ENCODE results near the gene POLN.
"Not testable (repeated sequence)": the region's sequence is repeated elsewhere in the genome, so short reads cannot be mapped to it uniquely, and the experiment has no call there.

POLN gene

DNA sequence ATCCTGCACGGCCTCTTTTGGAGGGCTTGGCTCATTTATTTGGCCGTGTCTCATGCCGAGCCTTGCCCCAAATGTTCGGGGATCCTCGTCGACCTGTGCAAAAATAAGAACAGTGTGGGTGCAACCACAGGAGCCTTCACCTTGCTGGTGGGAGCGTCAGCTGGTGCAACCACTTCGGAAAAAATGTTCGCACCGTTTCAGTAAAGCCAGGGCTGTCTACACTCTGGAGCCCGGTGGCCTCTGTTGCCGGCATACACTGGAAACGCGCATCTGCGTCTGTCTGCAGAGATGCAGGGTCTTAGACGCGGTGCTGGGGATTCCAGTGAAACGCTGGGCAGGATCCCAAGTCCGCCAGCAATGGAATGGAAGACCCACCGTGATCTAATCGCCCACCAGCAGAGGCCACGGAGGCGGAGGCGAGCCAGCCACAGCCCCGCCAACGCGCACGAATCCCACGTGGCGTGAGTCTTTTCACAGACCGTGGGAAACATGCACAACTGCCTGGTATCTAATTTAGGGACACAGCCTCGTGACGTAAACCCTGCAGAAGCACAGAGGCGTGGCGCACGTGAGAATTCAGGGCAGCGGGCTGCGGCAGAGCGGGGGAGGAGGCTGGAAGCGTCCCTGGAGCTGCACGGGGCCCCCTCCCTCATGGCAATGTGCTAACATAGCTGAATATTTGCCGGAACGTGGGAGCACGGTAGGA is 33.8 kb upstream of the POLN start:
- no peak for DNase-seq (ENCODE audit: low read depth, low spot score)

DNA sequence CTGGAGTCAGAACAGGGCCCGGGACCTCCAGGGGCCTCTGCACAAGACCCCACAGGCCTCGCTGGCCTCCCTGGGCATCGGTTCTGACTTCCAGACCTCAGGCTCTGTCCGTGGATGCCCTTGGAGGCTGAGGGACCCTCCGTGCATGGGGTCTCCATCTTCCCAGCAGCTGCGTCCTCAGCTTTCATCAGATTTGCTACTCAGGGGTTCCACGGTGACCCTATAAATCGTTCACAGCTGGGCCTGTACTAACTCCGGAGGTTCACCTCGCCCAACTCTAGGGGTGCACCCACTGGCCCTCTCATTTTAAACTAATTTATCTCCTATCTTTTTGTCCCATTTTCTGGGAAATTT is 33.1 kb upstream of the POLN start:
- DNase-seq (ENCODE audit: low read depth, low spot score), result not testable (repeated sequence)

DNA sequence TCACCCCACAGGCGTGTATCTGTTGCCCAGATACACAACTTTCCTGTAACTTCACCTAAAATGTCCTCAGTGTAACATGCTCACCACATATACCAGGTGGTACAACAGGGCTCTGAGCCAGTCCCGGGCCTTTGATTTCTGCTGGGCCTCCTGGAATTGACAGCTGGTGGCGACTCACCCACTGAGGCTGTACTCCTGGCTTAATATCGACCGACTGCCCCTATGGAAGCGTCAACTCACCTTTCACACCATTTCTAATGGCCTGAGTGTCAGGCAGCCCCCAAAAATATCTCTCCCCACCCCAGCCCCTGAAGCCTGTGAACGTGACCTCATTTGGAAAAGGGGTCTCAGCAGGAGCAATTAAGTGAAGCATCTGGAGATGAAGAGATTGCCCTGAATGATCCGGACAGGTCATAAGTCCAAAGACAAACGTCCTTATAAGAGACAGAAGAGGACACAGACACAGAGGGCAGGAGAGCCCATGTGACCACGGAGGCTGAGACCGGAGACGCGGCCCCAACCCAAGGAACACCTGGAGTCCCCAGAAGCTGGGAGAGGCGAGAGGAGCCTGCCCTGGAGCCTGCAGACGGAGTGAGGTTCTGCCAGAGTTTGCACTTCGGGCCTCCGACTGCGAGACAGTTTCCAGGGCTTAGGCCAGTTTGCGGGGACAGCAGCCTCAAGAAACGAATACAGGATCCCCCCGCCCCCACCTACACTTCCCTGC is 32.6 kb upstream of the POLN start:
- no peak for DNase-seq (ENCODE audit: low read depth, low spot score)

DNA sequence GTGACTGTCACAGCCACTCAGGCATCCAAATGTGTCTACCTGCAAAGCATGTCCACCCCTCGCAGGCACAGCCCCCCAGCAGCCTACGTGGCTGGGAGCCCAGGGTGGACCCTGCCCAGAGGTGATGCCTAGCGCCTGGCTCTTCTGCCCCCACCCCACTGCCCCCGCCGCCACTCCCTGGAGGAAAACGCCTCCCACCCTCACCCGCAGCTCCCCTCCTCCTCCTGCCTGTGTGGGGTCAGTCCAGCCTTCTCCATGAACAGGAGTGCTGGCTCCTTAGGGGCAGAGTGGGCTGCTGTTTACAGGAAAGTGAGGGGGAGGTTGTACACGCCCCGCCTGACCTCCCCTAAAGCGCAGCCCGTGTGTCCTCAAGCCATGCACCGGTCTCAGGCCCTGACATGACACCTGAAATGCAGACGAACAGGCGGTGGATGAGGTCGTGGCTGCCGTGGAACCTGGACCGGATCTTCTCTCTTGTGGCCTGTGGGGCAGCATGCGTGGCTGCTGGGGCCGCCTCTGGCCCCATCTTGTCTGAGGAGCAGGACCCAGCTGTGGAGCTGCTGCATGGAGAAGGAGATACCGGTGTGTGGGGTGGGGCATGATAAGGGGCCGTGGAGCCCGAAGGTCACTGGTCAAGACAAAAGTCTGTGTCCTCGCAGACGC is 31.9 kb upstream of the POLN start:
- DNase-seq (ENCODE audit: low read depth, low spot score), result no peak

DNA sequence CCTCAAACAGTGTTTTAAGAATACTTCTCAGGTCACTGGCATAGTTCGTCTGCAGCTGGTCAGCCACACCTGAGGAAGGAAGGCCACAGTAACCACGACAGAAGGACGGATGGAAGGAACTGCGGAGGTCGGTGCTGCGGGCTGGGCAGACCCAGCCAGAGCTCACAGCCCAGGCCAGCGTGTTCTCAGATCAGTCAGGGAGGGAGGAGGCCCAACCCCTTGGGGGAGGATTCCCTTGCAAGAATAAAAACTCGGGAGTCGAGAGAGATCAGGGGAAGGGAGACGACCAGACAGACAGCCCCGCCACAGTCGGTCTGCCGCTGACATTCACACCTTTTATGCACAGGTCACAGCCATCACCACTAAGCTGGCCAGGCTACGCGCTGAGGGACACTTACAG is 31.3 kb upstream of the POLN start:
- no peak for DNase-seq (ENCODE audit: low read depth, low spot score)

DNA sequence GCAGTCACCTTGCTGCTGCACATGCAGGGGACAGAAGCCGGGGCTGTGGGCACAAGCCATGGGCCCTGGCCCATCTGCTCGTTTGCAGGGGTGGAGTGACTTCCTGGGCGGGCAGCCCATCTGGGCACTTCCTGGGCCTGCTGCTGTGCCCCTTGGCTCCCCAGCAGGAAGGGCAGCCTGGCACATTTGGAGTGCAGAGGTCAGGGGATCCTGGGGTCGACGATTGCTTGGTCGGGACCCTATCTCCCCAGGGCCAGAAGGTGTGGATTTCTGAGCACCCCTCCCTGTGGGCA is 30.9 kb upstream of the POLN start:
- no peak for DNase-seq (ENCODE audit: low read depth, low spot score)

DNA sequence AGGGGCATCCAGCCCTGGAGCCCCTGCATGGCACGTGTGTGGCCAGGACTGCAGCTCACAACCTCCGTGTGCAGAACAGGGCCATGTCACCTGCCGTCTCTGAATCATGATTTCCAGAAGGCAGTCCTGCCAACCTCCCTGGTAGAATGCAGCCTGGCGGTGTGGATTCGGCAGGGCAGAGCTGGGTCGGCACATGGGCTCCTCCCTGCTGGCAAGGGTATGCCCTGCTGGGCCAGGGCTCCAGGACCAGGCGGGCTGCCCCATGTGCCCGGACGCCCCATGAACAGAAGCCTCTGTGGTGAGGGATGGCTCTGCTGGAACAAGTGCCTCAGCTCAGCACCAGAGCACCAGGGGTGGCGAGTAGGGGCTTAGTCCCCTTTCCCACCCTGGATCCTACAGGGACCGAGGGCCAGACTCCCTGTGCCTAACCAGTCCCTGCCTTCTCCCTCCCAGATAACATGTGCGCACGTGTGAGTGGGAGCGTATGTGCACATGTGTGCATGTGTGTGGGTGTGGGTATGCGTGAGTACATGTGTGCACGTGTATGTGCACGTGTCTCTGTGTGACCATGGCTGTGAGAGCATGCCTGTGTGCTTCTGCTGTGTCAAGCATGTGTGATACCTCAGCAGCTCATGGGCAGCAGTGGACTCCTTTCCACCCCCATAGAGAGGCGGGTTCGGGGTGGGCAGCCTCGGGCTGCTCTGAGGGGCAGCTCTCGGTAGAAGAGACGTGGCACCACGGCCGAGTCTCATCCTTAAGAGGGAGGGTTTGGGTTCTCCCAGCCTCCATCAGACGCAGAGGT is 30.3 kb upstream of the POLN start:
- DNase-seq (ENCODE audit: low read depth, low spot score), result no peak

DNA sequence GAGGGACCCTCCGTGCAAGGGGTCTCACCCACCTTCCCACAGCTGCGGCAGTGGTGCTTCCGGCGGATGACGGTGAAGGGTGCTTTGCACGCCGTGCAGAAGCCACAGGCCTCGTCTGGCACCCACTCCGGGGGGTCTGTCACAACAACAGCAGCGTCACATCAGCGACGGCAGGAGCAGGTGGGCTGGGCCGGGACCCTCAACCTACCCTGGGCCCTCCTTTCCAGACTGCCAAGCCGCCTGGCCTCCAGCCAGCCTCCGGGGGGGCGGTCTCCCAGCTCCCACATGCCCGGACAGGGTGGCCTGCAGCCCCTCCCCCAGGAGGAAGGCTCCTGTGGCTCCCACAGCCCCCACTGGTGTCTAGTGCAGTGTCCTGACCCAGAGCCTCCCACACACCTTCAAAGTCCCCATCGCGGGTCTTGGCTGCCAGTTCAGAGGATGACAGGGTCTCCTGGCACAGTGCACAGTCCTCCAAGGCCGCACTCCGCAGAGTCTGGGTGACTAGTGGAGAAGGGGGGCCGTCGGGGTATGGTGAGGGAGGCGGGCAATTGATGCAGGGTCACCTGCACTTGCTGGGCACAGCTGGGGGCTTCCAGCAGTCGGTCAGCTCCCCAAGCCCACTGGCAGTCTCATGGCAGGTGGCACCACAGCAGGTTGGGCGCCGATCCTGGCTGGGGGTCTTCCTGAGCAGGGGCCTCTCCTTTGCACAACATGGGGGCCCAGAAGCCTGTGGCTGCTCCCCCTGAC is 29.5 kb upstream of the POLN start:
- DNase-seq (ENCODE audit: low read depth, low spot score), result no peak

DNA sequence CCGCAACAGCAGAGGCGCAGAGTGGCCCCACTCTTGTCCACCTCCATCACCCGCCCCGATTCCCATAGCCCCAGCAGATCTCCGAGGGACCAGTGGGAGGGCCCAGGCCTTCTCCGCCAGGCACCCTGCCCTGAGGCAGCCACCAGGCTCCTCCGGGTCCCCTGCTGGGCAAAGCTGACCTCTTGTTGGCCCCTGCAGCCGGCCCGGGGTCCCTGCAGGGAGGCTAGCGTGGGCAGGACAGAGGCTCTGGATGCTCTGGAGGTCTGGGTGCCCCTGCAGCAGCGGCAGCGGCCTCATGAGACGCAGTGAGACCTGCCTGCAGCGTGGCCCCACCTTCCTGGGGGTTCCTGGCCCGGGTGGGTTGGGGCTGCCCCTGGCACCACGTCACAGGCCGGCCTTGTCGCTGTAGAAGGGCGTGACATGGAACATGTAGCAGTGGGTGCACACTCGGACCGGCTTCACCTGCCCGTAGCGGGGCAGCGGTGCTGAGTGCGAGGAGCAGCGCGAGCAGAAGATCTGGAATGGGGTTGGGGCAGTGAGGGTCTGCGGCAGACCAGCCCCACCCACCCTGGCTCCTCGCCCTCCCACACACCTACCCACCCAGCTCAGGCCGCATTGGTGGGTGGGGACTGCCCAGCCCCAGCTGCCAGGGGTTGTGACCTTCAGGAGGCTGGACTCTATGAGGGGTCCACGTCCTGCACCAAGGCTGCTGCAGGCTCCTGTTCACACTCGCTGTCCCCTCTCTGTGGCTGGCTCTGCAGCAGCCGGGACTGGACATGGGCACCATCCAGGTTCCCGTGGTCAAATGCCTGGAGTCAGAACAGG is 28.6 kb upstream of the POLN start:
- no peak for DNase-seq (ENCODE audit: low read depth, low spot score)

DNA sequence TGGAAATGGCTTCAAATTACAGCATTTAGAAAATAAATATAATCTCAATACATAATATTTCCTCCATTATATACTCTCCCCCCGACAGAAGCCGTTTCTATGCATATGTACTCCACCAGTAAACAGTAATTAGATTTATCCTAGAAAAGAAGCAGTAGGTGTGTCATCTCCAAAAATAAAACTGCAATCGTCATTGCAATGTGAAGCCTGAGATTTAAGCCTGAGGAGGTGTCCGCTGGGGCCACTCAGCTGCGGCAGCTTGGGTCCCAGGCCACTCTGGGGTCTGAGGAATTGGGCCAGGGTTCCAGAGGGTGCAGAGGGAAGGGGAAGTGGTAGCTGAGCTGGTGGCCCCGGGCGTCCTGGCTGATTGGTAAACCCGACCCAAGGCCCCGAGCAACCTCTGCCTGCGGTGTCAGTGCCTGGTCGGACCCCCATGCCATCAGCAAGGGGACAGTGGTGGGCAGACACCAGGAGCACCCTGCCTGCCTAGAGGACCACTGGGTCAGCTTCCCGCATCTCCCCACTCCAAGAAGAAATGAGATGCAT is 27.8 kb upstream of the POLN start:
- no peak for DNase-seq (ENCODE audit: low read depth, low spot score)

DNA sequence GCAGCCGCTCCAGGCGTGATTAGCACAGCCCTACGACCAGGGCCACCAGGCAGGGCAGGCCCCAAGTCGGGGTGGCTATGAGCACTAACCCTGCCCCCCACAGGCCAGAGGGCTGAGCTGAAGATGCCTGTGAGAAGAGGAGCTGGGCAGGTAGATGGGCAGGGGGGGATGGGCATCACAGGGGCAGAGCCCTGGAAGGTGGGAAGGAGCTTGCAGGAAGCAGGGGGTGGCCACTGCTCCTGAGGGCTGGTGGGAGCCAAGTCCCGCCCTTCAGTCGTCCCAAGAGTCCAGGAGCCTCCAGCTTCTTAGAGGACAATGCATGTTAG is 27.2 kb upstream of the POLN start:
- no peak for DNase-seq (ENCODE audit: low read depth, low spot score)

DNA sequence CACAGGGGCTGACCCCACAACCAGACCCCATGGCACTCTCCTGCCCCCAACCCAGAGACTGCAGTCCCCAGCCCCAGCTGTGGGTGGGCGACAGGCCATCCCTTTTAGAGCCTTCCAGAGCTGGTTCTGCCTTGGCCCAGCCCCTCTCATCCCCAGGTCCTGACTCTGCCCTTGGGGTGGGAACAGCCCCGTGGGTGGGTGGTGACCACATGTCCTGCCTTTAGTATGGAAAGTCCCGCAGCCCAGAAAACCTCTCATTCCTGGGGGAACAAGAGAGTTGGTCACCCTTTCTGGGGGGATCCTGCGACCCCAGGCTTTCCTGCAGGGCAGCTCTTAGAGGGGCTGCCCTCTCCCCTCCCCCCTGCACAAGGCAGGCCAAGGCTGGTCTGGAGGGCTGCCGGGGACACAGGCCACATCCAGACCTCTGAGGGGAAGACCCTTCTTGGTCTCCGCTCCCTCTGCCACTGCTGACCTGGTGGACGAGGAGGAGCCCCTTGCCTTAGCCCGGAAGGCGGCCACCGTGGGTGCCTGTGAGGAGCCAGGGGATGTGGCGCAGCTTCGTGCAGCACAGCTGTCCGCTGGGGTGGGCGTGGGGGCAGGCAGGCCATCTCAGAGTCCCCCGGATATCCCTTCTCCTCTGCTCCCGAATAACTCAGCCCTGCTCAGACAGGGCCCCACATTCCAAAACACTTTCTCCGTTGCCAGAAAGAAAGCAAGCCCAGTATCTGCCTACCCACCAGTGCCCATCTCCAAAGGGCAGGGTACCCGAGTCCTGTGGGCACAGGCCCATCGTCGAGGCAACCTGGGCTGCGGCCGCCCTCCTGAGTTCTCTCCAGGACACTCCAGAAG is 26.7 kb upstream of the POLN start:
- no peak for DNase-seq (ENCODE audit: low read depth, low spot score)

DNA sequence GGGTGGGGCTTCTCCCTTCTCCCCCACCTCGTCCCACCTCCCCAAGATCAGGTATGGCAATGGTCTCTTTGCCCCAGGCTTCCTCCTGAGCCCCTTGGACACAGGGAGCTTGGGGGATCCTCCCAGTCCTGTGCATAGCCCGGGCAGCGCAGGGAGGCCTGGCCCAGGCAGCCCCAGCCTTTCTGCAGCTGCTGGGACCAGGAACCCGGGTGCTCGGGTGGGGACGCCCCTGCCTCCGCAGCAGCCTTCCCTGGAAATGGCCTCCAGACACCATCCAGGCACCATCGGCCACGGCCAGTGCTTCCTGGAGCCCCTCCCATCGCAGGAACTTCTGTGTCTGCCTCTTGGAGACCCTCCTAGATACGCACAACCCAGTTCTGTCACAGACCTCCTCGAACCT is 25.9 kb upstream of the POLN start:
- no peak for DNase-seq (ENCODE audit: low read depth, low spot score)

DNA sequence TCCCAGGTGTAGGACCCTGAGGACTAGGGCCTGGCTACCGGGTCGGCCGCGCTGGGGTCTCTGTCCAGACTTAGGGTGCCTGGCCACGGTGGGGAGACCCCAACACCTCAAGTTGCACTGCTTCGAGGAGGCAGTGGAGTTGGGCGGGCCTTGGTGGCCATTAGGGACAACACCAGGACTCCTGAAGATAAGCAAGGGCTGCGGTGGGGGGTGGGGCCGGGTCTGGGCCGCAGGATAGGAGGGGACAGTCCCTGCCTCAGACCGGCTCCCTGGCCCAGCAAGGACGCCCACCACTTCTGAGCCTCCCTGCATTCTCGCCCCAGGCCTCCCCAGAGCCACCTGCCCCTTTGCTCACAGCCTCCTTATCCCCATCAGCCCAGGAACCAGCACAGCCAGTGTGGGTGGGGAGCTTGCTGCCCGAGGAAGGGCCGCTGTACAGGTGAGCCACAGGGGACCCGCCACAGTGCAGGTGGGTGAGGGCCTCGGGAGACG is 25.4 kb upstream of the POLN start:
- no peak for DNase-seq (ENCODE audit: low read depth, low spot score)

DNA sequence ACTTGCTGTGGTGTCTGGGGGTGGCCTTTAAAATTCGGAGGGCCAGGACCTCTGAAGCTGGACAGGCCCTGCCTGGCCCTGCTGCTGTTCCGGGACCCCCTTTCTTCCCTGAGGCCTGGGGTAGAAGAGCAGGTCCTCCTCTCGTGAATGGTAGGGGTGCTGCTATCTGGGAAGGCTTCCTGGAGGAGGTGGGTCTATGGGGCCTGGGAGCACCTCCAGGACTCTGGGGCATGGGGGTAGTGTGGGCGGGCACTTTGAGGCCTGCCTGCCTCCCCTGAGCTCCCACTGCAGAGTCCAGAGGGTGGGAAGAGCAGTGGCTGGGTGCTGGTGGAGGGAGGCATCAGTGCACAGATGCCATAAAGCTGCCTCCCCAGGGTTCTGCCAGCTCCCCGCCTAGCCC is 24.9 kb upstream of the POLN start:
- DNase-seq (ENCODE audit: low read depth, low spot score), result no peak

DNA sequence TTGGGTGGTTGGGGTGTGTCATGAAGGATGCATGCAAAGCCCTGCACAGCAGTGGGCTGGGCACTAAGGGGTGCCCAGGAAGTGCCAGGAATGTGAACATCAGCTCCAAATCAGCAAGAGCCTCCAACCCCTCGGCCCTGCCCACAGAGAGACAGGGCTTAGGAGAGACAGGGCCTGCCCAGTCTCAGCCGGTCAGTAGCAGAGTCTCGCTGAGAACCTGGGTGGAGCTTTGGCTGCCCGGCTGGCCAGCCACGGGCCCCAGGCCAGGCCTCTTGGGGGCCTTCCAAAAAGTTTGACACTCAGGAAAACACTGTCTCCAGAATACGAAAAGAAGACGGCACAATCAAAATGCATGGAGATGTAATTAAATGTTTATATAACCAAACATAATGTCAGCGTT is 24.3 kb upstream of the POLN start:
- DNase-seq (ENCODE audit: low read depth, low spot score), result no peak

DNA sequence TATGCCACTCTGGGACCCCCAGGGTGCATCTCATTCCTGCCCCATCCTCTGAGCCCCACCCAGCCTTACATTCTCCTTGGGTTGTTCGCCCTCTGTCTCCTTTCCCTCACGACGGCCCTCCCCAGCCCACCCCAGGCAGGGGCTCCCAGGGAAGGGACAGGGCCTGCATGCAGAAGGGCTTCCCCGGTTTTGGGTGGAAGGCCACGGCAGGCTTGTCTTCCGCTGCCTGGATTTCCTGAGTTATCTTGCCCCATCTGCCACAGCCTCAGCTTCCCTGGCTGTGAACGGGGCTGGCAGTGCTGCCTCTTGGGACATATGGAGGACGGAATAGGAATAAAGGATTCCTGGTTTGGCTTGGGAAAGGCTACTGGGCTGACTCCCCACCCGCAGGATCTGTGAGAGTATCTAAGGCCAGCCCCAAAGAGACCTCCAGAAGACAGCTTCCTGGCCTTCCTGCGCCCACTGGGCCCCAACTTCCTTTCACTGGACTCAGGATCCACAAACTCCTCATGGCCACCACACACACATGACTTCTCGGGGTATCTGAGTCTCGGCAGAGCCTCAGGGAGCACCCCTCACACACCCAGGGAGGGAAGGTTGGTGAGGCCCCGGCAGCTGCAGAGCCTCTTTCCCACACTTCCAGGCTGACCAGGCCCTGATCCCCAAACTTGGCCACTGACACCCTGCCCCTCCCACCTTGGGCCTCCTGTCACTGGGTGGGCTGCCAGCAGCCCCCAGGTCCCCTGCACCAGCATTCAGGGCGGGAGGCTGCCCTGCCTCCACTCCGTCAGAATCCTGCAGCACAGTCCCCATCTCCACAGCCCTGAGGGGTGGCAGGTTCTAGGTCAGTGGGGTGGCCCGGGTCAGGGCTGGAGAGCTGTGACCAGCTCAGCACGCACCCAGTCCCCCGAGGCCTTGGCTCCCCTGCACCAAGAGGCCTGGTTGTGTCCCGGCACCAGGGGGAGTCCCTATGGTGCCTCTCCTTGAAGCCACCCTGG is 23.5 kb upstream of the POLN start:
- no peak for DNase-seq (ENCODE audit: low read depth, low spot score)

DNA sequence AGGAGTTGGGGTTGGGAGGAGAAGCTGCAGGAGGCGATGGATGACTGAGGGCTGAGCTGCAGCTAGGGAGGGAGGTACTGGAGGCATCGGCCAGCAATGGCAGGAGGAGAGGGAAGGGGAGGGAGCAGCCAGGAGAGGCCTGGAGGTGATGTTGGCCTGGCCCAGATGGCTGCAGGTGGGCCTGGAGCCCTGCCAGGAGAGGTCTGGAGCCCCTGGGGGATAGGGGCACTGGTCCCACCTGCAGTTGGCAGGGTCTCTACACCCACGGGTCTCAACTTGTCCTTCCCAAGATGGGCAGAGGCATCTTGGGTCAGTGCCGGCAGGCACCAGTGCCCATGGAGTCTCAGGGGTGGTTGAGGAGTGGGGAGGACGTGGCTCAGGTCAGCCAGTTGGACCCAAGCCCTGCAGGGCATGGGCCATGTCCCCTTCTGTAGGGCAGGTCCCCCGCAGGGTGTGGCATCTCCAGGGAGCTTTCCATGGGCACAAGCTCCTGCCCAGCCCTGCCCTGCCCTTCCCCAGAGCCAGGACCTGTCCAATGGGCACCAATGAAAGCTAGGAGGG is 22.6 kb upstream of the POLN start:
- no peak for DNase-seq (ENCODE audit: low read depth, low spot score)

All from activated CD4-positive, CD25-positive, alpha-beta regulatory T cell treated with anti-CD3 and anti-CD28 coated beads, Interleukin-2, amount 50 U/mL, for 16 hours (primary cell).